Coronary artery (tissue), 2 donors: ENCODE measurements around the gene TTYH1.

Experiments used
- DNase-seq: peaks from one replicate; pipeline ENCODE4 v3.0.0-alpha.2; 2017; ENCODE audit warnings: low spot score
- H3K27ac ChIP-seq, 2 donors: fragments of 200-600 bp; sonication (generic); one replicate each; pipeline ENCODE4 v1.5.1; 2016 to 2019
- H3K4me3 ChIP-seq: fragments of 200-600 bp; sonication (generic); 2 replicates; pipeline ENCODE4 v1.5.1; 2016; ENCODE audit warnings: mild to moderate bottlenecking, moderate library complexity
- CTCF ChIP-seq: fragments of 200-600 bp; sonication (generic); IDR thresholded peaks from one replicate; pipeline ENCODE4 v1.5.1; 2019; ENCODE audit warnings: antibody characterized with exemption

Gene TTYH1

GRCh38 chr19:54480051-54480450, 64.8 kb downstream of the TTYH1 start:
- DNase-seq = no peak
- TF ChIP-seq CTCF = no peak
- no peak overlapping the region for H3K4me3 ChIP-seq
- H3K27ac ChIP-seq = no peak overlapping the region

- TF ChIP-seq CTCF = peak; percentile 27
- Histone ChIP-seq H3K27ac (no peak overlapping the region), H3K4me3 (no peak overlapping the region)
- DNase-seq = no peak
Observed at GRCh38 chr19:54481326-54481930, 66.2 kb downstream of the TTYH1 start.

- no peak for TF ChIP-seq CTCF
- no peak for DNase-seq
- H3K27ac ChIP-seq = no peak overlapping the region
- H3K4me3 ChIP-seq = no peak overlapping the region
Observed at GRCh38 chr19:54482889-54483288, 67.6 kb downstream of the TTYH1 start.

- TF ChIP-seq CTCF = no peak
- H3K27ac ChIP-seq = no peak overlapping the region
- H3K4me3 ChIP-seq = no peak overlapping the region
- no peak for DNase-seq
Observed at GRCh38 chr19:54484451-54484850, 69.2 kb downstream of the TTYH1 start.

- H3K4me3 ChIP-seq = no peak overlapping the region
- TF ChIP-seq CTCF = no peak
- no peak overlapping the region for H3K27ac ChIP-seq
- DNase-seq = no peak
Observed at GRCh38 chr19:54485851-54486250, 70.6 kb downstream of the TTYH1 start.
